ENCODE results near the gene ZBTB46. TPM values are rescaled to one million over a fixed set of nuclear protein-coding genes. Genes with fewer than 3 reads are reported as not detected.

ZBTB46 gene
- total RNA-seq, 1 donor from 2014 or later = 13.1 TPM

- intact Hi-C loops (cut with micrococcal nuclease) = no loop called here
Observed at GRCh38 chr20:63704749-63705117, 126.3 kb downstream of the ZBTB46 start.

GRCh38 chr20:63703976-63704748 is 126.9 kb downstream of the ZBTB46 start:
- ATAC-seq (no peak), DNase-seq (peak; percentile 18)
- intact Hi-C loops (cut with micrococcal nuclease) = no loop called here

More at GRCh38 chr20:63704749-63705117, 126.3 kb downstream of the ZBTB46 start:
- DNase-seq = peak; percentile 20
- ATAC-seq = no peak

GRCh38 chr20:63703471-63703975 is 127.5 kb downstream of the ZBTB46 start:
- intact Hi-C loops (cut with micrococcal nuclease) = no loop called here
- DNase-seq (peak; percentile 22), ATAC-seq (no peak)

- intact Hi-C loops (cut with micrococcal nuclease) = no loop called here
- peak; percentile 20 for DNase-seq
- ATAC-seq = no peak
Observed at GRCh38 chr20:63702751-63703470, 128.2 kb downstream of the ZBTB46 start.

GRCh38 chr20:63702036-63702665 is 128.9 kb downstream of the ZBTB46 start:
- ATAC-seq (no peak), DNase-seq (peak; percentile 6)
- intact Hi-C loops (cut with micrococcal nuclease) = no loop called here

- ATAC-seq (no peak), DNase-seq (peak; percentile 29)
- intact Hi-C loops (cut with micrococcal nuclease) = no loop called here
Observed at GRCh38 chr20:63701329-63702035, 129.6 kb downstream of the ZBTB46 start.

GRCh38 chr20:63701051-63701328 is 130.1 kb downstream of the ZBTB46 start:
- DNase-seq (peak; percentile 10), ATAC-seq (no peak)
- intact Hi-C loops (cut with micrococcal nuclease) = no loop called here

GRCh38 chr20:63700199-63701050 is 130.6 kb downstream of the ZBTB46 start:
- no peak for DNase-seq
- intact Hi-C loops (cut with micrococcal nuclease) = no loop called here
- no peak for ATAC-seq

- DNase-seq (peak; percentile 34), ATAC-seq (no peak)
- intact Hi-C loops (cut with micrococcal nuclease) = no loop called here
Observed at GRCh38 chr20:63699466-63700198, 131.4 kb downstream of the ZBTB46 start.

- DNase-seq = peak; percentile 60
- intact Hi-C loops (cut with micrococcal nuclease) = no loop called here
- peak; percentile 3 for ATAC-seq
Observed at GRCh38 chr20:63698739-63699465, 132.2 kb downstream of the ZBTB46 start.

- DNase-seq (peak; percentile 29), ATAC-seq (no peak)
- intact Hi-C loops (cut with micrococcal nuclease) = no loop called here
Observed at GRCh38 chr20:63697868-63698545, 133.1 kb downstream of the ZBTB46 start.

GRCh38 chr20:63697357-63697867 is 133.7 kb downstream of the ZBTB46 start:
- DNase-seq (peak; percentile 29), ATAC-seq (no peak)
- intact Hi-C loops (cut with micrococcal nuclease) = no loop called here

GRCh38 chr20:63696628-63697356 is 134.3 kb downstream of the ZBTB46 start, which contains the start of gene TNFRSF6B:
Gene TNFRSF6B, plus strand, starts transcription at chr20:63696652. Its CDS starts 116 bp downstream, at chr20:63696768.
- DNase-seq = peak; percentile 53
- peak; percentile 10 for ATAC-seq

GRCh38 chr20:63696306-63696627 is 134.8 kb downstream of the ZBTB46 start:
- ATAC-seq = peak; percentile 19
- no peak for DNase-seq
- intact Hi-C loops (cut with micrococcal nuclease) = no loop called here

More at GRCh38 chr20:63696628-63697356, 134.3 kb downstream of the ZBTB46 start, which contains the start of gene TNFRSF6B:
- intact Hi-C loops (cut with micrococcal nuclease) = no loop called here

GRCh38 chr20:63695424-63696305 is 135.4 kb downstream of the ZBTB46 start:
- ATAC-seq = peak; percentile 79
- DNase-seq = peak; percentile 91
- intact Hi-C loops (cut with micrococcal nuclease) = no loop called here

Data from left ventricle myocardium superior (tissue), 1 donor.